GM19240 (cell line): ENCODE results near the gene TTLL11.

Experiments
- DNase-seq: peaks from one replicate; pipeline ENCODE4 v3.0.0; 2011; ENCODE audit warnings: low spot score; ENCODE audit not compliant: insufficient read length

TTLL11 gene

DNA sequence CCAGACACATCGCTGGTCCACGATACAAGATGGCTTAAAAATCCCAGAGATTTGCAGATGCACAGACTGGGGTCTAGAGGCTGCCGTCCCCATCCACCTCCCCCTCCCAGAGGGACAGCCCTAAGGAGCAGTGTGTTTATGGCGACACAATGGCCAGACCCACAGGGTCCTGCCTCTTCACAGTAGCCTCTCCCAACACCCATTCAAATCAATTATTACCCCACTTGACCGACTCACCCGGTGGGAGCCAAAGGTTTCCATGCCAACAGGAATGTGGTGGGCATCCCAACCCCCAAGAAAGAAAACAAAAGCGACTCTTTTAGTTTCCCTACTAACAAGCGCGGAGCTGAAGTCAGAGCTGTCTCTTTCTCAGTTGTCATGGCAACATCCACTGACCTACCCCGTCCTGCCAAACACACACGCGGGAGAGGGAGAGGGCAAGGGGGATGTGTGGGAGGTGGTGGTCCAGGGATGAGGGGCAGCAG lies 209.0 kb downstream of the TTLL11 start:
- no peak for DNase-seq

DNA sequence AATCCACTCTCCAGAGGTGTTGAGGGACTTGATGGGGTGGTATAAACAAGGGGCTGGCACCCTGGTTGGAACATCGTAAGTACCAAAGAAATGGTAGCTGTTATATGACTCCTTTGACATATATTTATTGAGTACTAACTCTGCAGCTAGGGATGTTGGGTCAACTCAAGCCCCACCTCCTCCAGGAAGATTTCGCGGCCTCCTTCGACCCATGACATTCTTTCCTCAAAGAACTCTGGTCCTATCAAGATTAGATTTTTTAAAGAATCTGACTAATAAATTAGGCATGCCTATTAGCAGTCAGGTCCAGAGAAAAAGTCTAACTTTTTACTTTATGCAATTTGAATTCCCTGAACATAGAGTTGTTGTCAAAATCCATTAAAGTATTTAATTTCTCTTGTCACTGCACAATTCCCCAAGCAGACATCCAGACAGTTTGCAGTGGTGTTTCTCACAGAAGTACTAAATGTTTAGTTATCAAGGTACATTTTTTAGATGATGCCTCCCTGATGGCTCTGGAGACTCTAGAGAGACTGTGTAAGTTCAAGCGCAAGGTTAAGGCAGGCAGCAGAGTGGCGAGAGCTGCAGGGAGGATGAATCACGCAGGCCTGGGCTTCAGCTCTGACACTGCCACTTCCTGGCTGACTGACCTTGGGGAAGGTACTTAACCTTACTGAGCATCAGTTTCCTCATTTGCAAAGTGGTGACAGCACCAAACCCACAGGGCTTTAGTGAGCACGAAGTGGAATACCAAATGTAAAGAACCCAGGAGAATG lies 209.6 kb downstream of the TTLL11 start:
- DNase-seq, result no peak

- DNase-seq, result no peak
These were observed 211.1 kb downstream of the TTLL11 start for GRCh38 chr9:121881920-121882500.

DNA sequence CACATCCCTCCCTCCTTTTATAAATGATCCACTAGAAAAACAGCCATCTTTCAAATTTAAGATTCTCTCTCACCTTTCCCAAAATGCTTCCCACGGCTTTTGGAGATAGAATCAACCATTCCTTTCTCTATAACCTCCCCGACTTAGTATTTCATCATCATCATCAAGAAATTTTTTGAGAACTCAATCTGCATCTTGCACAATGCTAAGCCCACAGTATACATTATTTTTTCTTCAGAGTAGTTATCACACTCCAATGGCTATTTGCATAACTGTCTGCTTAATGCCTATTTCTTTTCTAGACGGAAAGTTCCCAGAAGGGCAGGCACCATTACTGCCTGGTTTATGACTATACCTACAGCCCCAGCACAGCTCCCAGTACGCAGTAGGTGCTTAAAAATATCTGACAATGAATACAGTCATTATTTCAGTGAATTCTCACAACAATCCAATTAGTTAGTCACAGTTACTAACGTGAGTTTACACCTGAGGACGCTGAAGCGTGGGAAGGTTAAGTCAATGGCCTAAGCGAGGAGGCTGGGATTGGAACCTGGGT lies 212.7 kb downstream of the TTLL11 start:
- no peak for DNase-seq

DNA sequence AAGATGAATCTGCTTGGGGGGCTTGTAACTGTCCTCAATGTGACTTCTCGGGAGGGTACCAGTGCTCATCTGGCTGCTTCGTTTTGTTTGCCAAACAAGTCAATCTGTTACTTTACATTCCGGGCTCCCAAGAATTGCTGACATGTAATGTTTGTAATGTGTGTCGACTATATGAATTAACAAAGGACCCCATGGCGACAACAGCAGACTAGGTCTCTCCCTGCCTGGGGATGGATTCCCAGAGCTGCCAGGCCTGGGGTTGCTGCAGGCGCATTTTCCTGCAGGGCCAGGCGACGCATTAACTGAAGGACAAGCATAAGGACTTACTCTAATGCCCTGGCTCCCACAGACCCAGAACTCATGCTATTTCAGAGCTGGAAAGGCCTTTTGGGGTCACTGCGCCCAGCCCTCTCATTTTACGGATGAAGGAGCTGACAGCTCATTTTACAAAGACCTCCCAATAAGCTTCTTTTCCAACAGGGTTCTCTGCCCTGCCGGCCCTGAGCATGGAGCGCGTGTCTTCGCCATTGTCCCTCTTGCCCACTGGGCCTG lies 214.8 kb downstream of the TTLL11 start:
- no peak for DNase-seq

DNA sequence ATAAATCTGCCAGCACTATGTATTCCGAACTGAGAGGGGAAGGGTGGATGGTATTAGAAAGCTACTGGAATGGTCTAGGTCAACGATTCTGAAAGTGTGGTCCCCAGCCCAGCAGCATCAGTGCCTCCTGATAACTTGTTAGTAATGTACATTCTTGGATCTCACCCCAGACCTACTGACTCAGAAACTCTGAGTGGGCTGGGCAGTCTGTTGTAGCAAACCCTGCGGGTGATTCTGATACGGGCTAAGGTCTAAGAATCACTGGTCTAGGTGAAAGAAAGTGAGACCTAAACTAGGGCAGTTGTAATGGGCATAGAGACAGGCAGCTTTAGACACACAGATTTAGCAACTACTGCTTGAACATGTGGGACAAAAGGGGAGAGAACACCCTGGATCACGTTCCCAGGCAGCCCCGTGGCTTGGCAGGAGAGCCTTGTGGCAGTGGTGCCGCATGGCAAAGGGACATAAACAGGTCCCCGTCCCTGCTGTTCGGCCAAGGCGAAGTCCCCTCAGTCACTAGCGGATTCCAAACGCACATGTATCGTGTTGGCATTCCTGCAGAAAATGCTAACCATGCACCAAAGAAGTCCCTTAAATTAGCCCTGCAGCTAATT lies 216.3 kb downstream of the TTLL11 start:
- DNase-seq, result no peak

DNA sequence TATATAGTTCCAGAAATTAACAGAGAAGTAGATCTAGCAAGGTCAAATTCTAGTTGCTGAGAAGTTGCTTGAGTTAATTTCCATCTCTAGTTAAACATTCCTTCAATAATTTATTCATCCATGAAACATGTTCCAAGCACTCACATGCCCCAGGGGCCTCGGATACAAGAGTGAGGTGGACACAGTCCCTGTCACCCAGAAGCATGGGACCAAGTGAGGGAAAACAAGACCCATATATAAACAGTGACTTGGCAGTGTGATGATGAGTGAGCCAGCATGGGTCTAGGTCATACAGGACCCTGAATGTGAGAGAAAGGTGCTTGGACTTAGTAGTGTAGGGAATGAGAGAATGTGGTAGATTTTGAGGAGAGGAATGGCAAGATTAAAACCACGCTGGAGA lies 216.9 kb downstream of the TTLL11 start:
- no peak for DNase-seq

- DNase-seq, result no peak
These were observed 218.6 kb downstream of the TTLL11 start for GRCh38 chr9:121874524-121874923.

DNA sequence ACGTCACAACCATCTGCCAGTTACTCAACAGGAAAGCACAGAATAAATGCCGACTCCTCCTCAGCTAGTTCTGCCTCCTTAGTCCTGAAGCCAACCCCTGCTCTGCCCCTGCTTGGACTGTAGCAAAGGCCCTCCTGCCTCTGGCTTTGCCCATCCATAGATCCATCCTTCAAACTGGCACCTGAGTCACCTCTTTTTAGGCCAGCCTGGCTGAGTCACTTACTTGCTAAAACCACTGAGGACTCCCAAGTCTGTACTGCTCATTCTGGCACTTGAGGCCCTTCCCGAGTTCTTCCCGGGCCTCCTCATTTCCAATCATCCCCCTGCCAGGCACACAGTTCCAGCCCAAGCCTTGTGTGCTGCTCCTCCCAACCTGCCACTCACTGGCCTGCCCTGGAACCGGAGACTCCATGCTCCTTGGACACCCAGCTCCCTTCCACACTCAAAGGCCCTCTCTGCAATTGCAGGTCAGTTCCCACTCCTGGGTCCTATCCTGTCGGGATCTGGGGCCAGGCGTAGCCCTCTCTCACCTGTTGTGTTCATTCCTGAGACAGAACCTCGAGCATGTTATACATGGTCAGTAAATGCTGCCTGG lies 221.6 kb downstream of the TTLL11 start:
- no peak for DNase-seq

- DNase-seq, result no peak
These were observed 222.8 kb downstream of the TTLL11 start for GRCh38 chr9:121870271-121870670.

DNA sequence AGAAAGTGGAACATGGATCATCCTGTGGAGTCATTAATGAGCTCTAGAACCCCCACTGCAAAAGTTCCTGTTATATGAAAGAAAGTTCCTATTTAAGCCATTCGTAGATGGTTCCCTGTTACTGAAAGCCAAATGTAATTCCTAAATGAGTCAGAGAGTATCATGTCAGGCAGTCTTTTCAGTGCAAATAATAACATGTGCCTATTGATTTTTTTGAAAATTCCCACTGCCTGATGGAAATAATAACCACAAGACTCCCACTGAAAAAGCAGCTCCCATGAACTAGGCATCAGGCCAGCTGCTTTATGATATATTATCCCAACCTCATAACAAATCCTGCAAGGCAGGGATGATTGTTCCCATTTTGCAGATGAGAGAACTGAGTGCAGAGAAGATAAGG lies 224.5 kb downstream of the TTLL11 start:
- no peak for DNase-seq

DNA sequence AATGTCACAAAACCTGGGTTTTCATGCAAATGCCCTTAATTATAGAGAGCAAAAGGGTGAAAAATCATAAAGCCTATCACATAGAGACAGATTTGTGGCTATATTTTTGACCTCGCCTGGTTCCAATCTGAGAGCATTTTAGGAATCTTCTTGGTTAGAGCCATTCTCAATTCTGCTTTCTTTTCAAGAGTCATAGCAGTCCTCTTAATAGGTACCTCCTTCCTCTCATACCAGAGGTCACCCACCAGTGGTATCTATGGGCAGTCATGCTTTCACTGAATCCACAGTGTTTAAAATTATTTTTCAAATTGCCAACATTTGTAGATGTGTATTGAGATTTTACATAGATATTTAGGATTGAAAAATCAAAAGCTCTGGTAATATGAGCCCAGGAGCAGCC lies 226.2 kb downstream of the TTLL11 start:
- DNase-seq, result no peak

DNA sequence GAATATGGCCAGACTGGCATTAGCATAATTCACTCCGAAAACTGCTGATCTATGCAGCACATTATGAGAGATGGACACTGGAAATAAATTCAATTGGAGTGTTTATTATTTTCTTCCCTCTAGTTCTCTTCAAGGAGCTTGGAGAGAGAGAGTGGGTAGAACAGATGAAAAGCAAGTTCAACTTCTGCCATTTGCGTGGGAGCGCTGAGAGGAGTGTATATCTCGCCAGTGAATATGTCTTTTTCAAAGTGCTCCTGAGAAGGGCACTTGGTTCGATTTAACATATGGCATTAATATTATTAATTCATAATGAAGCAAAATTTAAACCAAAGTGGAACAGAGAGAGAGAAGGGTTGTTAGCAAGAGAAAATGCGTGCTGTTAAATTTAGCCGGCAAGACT lies 227.2 kb downstream of the TTLL11 start:
- no peak for DNase-seq

- no peak for DNase-seq
These were observed 228.0 kb downstream of the TTLL11 start for GRCh38 chr9:121865060-121865459.

- DNase-seq, result no peak
These were observed 229.2 kb downstream of the TTLL11 start for GRCh38 chr9:121863955-121864354.

DNA sequence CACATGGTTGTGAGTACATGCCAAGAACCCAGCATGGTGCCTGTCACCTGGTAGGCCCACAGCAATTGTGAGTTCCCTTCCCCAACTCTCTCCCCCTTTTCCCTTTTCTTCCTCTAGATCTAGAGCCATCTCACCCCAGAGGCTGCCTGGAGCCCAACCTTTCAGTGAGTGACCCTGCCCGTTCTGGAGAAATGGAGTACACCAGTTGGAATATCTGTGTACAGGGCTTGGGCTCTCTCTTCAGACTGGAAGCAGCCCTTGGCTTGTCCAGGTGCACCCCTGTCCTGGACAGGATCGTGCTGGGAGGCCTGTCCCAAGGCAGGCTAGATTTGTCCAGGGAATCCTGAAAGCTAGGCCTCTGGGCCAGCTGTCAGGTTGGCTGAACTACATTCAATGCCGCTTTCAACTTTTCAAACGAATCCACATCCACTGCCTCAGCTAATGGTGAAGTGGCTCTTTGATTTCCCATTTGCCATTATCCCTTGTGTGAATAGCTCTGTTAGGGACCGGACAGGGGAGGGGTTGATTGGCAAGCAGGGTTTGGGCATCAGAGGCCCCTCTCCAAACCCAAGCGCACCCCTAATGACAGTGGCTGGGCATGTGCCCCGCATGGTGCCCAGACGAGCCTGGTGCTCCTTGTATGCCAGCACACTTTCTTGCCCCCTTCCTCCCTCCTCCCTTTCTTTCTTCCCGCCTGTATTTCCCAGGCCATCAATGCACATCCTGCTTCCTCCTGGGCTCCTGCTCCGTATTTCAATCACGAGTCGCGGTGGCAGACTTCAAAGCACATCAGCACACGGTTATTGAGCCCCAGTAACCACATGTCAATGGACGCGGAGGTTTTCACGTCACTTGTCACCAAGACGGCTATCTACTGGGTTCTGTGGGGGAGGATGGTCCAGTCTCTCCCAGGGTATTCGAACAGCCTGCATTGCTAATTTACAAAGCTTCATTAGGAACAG lies 230.5 kb downstream of the TTLL11 start:
- no peak for DNase-seq

DNA sequence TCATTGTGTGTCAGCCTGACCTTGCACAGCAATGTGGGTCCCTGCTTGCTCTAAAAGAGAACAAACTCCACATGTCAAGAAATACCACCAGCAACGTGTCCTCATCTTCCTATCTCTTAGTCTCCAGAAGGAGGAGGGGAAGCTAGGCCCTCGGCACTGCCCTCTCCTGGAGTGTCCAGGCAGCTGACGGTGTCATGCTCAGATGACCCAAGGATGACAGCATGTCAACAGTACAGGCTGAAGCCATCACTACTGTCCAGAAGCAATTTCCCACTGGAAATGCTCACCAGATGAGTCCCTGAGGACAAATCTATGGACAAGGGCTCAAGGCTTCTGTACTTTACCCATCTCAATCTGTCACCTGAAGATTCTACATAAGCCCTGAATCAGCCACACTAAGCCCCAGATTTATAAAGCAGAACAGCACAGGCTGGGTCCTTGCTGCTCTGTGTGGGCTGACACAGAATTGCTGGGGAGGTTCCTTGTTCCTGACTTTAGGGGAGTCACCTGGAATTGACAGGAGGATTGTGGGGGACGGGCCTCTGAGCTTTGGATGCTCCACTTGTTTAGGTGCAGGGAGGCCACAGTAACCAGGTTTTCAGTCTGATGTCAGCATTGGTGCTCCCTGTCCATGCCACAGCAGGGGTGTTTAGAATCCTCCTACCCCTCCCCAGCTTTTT lies 231.5 kb downstream of the TTLL11 start:
- no peak for DNase-seq

- no peak for DNase-seq
These were observed 232.4 kb downstream of the TTLL11 start for GRCh38 chr9:121860744-121861143.

DNA sequence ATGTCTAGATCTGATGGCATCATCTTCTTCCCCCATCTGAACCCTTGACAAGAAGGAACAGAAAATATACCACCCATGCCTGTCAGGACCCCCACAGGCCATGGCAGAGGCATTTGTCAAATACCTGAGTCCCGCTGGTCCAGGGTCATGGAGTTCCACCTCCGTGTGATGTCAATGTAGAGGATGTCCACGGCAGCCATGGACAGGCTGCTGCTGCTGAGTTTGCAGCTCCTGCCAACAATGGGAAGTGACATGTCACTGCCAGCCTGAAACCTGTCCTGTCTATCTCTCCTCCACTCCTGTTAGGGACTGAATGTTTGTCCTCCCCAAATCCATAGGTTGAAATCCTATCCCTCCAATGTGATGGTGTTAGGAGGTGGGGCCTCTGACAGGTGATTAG lies 232.9 kb downstream of the TTLL11 start:
- no peak for DNase-seq

DNA sequence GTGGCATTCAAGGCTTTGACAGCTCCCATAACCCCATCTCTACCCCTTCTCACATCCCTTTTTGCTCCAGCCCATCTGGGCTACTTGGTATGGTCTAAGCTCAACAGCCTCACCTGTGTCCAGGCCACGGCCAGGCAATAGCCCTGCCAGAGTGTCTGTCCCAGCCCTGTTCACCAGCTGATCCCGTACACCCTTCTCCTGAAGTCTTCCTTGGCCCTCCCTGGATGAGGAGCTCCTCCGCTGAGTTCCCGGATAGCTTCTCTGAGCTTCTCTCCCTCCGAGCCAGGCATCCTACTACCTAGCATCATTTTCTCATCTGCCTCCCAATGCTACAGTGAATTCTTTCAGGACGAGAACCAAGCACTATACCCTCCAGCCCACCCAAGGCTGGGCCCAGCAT lies 233.5 kb downstream of the TTLL11 start:
- DNase-seq, result no peak
